Keratinocyte (primary cell): ENCODE results near the gene CDX1. TPM values are rescaled to one million over a fixed set of nuclear protein-coding genes. Genes with fewer than 3 reads are reported as not detected.

Experiments used
- DNase-seq: peaks from one replicate; pipeline ENCODE4 v3.0.0-alpha.2; 2011; ENCODE audit warnings: low read depth, missing footprints, low spot score
- FAIRE-seq: peaks from 2 replicates; lab custom pipeline; 2011; peaks lifted over from hg19 to GRCh38; lab: Jason Lieb, UNC
- H2AFZ ChIP-seq: 2 replicates; pipeline ENCODE4 v1.6.0; 2012; ENCODE audit warnings: low read length, control low read depth, inconsistent platforms; ENCODE audit not compliant: control insufficient read depth
- H3K27ac ChIP-seq: 2 replicates; pipeline ENCODE4 v1.5.1; 2011; ENCODE audit warnings: low read length; ENCODE audit not compliant: control insufficient read depth, insufficient read depth
- H3K27me3 ChIP-seq: 3 replicates; pipeline ENCODE4 v1.6.0; 2011; ENCODE audit warnings: low read length; ENCODE audit not compliant: control insufficient read depth, insufficient read depth; ENCODE audit errors: extremely low read depth
- H3K36me3 ChIP-seq, 2 experiments: 2 replicates in 1 of 2; 3 replicates in 1 of 2; pipeline ENCODE4 v1.5.1; 2011; ENCODE audit warnings: low read length in 2 of 2, mild to moderate bottlenecking in 1 of 2; ENCODE audit not compliant: control insufficient read depth in 2 of 2, insufficient read depth in 2 of 2; ENCODE audit errors: extremely low read depth in 1 of 2
- H3K4me1 ChIP-seq: 3 replicates; pipeline ENCODE4 v1.5.1; 2011; ENCODE audit warnings: low read length; ENCODE audit not compliant: control insufficient read depth, insufficient read depth; ENCODE audit errors: extremely low read depth
- H3K4me2 ChIP-seq: 3 replicates; pipeline ENCODE4 v1.6.0; 2011; ENCODE audit warnings: low read depth, low read length; ENCODE audit not compliant: control insufficient read depth, insufficient read depth; ENCODE audit errors: extremely low read depth
- H3K4me3 ChIP-seq, 3 experiments: fragments of 200-600 bp in 1 of 3; sonication (generic) in 1 of 3; 2 replicates in 2 of 3; 3 replicates in 1 of 3; pipeline ENCODE4 v1.5.1; 2011 to 2016; ENCODE audit warnings: low read length in 3 of 3, mild to moderate bottlenecking in 3 of 3, control low read depth in 2 of 3, inconsistent platforms in 1 of 3, low read depth in 1 of 3, mixed read lengths in 1 of 3, mixed run types in 1 of 3, moderate library complexity in 1 of 3; ENCODE audit not compliant: control insufficient read depth in 2 of 3, insufficient read depth in 2 of 3; ENCODE audit errors: extremely low read depth in 1 of 3
- H3K79me2 ChIP-seq: 2 replicates; pipeline ENCODE4 v1.6.0; 2012; ENCODE audit warnings: low read length; ENCODE audit not compliant: control insufficient read depth, insufficient read depth
- H3K9ac ChIP-seq: 3 replicates; pipeline ENCODE4 v1.6.0; 2011; ENCODE audit warnings: low read length; ENCODE audit not compliant: control insufficient read depth, insufficient read depth; ENCODE audit errors: extremely low read depth
- H3K9me1 ChIP-seq: 3 replicates; pipeline ENCODE4 v1.6.0; 2011; ENCODE audit warnings: low read length; ENCODE audit not compliant: control insufficient read depth, insufficient read depth; ENCODE audit errors: extremely low read depth
- H3K9me3 ChIP-seq: 2 replicates; pipeline ENCODE4 v1.5.1; 2012; ENCODE audit warnings: low read depth, low read length; ENCODE audit not compliant: control insufficient read depth
- H4K20me1 ChIP-seq: 3 replicates; pipeline ENCODE4 v1.6.0; 2011; ENCODE audit warnings: low read length; ENCODE audit not compliant: control insufficient read depth, insufficient read depth; ENCODE audit errors: extremely low read depth
- CTCF ChIP-seq, 3 experiments: IDR thresholded peaks in 1 of 3; conservative IDR thresholded peaks in 1 of 3; optimal IDR thresholded peaks in 1 of 3; 2 replicates in 2 of 3; 3 replicates in 1 of 3; pipeline versions ENCODE3 to v1.5.1; 2011; ENCODE audit warnings: low read length in 3 of 3, mild to moderate bottlenecking in 3 of 3, moderate library complexity in 2 of 3, control low read depth in 1 of 3, inconsistent platforms in 1 of 3; ENCODE audit not compliant: insufficient read depth in 2 of 3; ENCODE audit errors: extremely low read depth in 1 of 3
- EZH2 ChIP-seq: IDR thresholded peaks from one replicate; pipeline ENCODE4 v1.6.1; 2012; ENCODE audit warnings: inconsistent platforms, mild to moderate bottlenecking, low read length, moderate library complexity
- dilution Hi-C: fragments of 300-500 bp; cut with MboI; formaldehyde crosslinking; loops from one replicate; pipeline ENCODE4 v1.7.0; 2020; ENCODE audit warnings: low sequenced_read_pairs; ENCODE audit not compliant: extremely low pct_ligation_motif_present
- polyA plus RNA-seq, 5 experiments: library from polyadenylated mRNA; depleted of rRNA in 3 of 5; stranded (reverse) in 3 of 5; stranded (forward) in 1 of 5; unstranded in 1 of 5; fragments of >200 nt; gene quantifications; 1 replicate in 1 of 5; 2 replicates in 3 of 5; 3 replicates in 1 of 5; pipeline versions ENCODE4 v1.2.1 to v1.2.3, GENCODE V29; 2011 to 2012; ENCODE audit warnings: missing spikeins in 2 of 5, low read depth in 1 of 5, low replicate concordance in 1 of 5

Gene CDX1
- polyA plus RNA-seq, 1 donor (not counting 4 experiments of a cell fraction or from before 2014, with no cell fraction given): not detected

GRCh38 chr5:150149618-150150017, 17.0 kb upstream of the CDX1 start:
- H2AFZ ChIP-seq: no peak overlapping the region
- H3K27me3 ChIP-seq: peaks cover 21% of the 10 kb centered on the region
- H3K36me3 ChIP-seq: no peaks in the 10 kb centered on the region
- DNase-seq (no peak), FAIRE-seq (no peak)
- no peak overlapping the region for H3K27ac ChIP-seq
- no peak overlapping the region for H3K4me2 ChIP-seq
- H3K9me3 ChIP-seq: no peaks in the 10 kb centered on the region
- dilution Hi-C loops: no loop called here
- no peaks in the 10 kb centered on the region for H3K79me2 ChIP-seq
- H3K9me1 ChIP-seq: no peaks in the 10 kb centered on the region
- H3K9ac ChIP-seq: no peak overlapping the region
- no peak for TF ChIP-seq EZH2
- no peak for TF ChIP-seq CTCF (optimal IDR thresholded peaks at IDR 0.05 in 1 of 3, IDR thresholded peaks at IDR 0.05 in 1 of 3, conservative IDR thresholded peaks at IDR 0.05 in 1 of 3; ENCODE audit: extremely low read depth in 1 of 3, insufficient read depth in 2 of 3, low read length in 3 of 3)
- no peaks in the 10 kb centered on the region for H3K4me1 ChIP-seq
- no peaks in the 10 kb centered on the region for H4K20me1 ChIP-seq
- H3K4me3 ChIP-seq: no peak overlapping the region

DNA sequence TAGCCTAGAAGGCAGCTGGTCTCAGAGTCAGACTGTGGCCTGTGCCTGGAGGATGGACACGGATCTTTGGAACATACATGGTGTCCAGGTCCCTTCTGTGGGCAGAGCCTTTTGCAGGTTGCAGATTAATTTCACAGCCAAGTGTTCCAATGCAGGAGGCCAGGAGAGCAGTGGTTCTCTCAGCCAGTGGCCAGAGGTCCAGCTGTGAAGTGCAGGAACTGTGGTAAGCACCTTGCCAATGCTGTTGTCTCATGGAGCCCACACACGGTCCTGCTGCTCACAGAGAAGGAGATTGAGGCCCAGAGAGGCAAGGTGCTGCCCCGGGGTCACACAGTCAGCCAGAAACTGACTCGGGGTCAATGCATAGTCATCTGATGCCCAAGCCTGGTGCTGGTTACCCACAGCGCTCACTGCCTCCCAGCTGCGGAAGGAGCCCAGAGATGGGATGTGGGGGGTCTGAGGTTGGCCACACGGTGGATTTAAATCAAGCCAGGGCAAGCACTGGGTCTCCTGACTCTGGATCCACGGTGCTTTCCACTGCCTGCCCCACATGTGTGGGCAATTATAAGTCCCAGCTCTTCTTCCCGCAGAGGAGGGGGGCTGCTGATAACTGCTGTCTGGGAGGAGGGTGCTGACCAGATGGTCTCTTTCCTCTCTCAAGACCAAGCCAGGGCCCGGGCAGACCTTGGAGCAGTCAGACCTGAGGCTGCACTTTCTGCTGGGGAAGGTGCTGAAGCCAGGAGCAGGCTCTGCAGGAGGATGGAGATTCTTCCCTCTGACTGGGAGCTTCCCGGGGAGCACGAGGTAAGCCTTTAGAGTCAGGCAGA, 13.7 kb upstream of the CDX1 start:
- DNase-seq: no peak
- dilution Hi-C loops: no loop called here
- H4K20me1 ChIP-seq: no peaks in the 10 kb centered on the region
- no peaks in the 10 kb centered on the region for H3K4me1 ChIP-seq
- H3K4me3 ChIP-seq: no peak overlapping the region
- no peaks in the 10 kb centered on the region for H3K9me1 ChIP-seq
- H3K4me2 ChIP-seq: no peak overlapping the region
- H3K9ac ChIP-seq: no peak overlapping the region
- FAIRE-seq: no peak
- TF ChIP-seq CTCF (optimal IDR thresholded peaks at IDR 0.05 in 1 of 3, IDR thresholded peaks at IDR 0.05 in 1 of 3, conservative IDR thresholded peaks at IDR 0.05 in 1 of 3; ENCODE audit: extremely low read depth in 1 of 3, insufficient read depth in 2 of 3, low read length in 3 of 3) (no peak), EZH2 (no peak)
- no peak overlapping the region for H3K27ac ChIP-seq
- H2AFZ ChIP-seq: no peak overlapping the region
- H3K36me3 ChIP-seq: no peaks in the 10 kb centered on the region
- H3K79me2 ChIP-seq: no peaks in the 10 kb centered on the region
- H3K9me3 ChIP-seq: no peaks in the 10 kb centered on the region
- H3K27me3 ChIP-seq: peaks cover 39% of the 10 kb centered on the region
